OCI-LY1 (cell line): ENCODE data around the gene CBR3.

ENCODE experiments used
- H2AFZ ChIP-seq: fragments of 200-600 bp; sonication (generic), shearing (Covaris generic); 2 replicates; pipeline ENCODE4 v1.6.0; 2014; ENCODE audit warnings: antibody characterized with exemption, mild to moderate bottlenecking, low read length
- H3F3A ChIP-seq: fragments of 200-600 bp; sonication (generic), shearing (Covaris generic); 2 replicates; pipeline ENCODE4 v1.6.0; 2014; ENCODE audit warnings: mild to moderate bottlenecking, antibody characterized with exemption, low read length, moderate library complexity; ENCODE audit not compliant: insufficient read depth
- H3K27ac ChIP-seq: fragments of 200-600 bp; sonication (generic); 2 replicates; pipeline ENCODE4 v1.5.1; 2014; ENCODE audit warnings: low read length, mixed run types, mild to moderate bottlenecking, low read depth; ENCODE audit not compliant: poor library complexity, severe bottlenecking
- H3K27me3 ChIP-seq: fragments of 200-600 bp; sonication (generic); 2 replicates; pipeline ENCODE4 v1.6.0; 2014; ENCODE audit warnings: antibody characterized with exemption, mild to moderate bottlenecking, low read length, moderate library complexity; ENCODE audit not compliant: insufficient read depth
- H3K36me3 ChIP-seq: fragments of 200-600 bp; sonication (generic); 2 replicates; pipeline ENCODE4 v1.6.1; 2014; ENCODE audit warnings: mild to moderate bottlenecking, antibody characterized with exemption, low read length, moderate library complexity, mixed read lengths; ENCODE audit not compliant: insufficient read depth
- H3K4me1 ChIP-seq: fragments of 200-600 bp; sonication (generic); 2 replicates; pipeline ENCODE4 v1.5.1; 2014; ENCODE audit warnings: mild to moderate bottlenecking, low read length, moderate library complexity; ENCODE audit not compliant: insufficient read depth, severe bottlenecking
- H3K4me2 ChIP-seq: fragments of 200-600 bp; sonication (generic), shearing (Covaris generic); 2 replicates; pipeline ENCODE4 v1.6.1; 2014; ENCODE audit warnings: low read length
- H3K4me3 ChIP-seq: fragments of 200-600 bp; sonication (generic); 2 replicates; pipeline ENCODE4 v1.5.1; 2014; ENCODE audit warnings: low read length, low read depth, mild to moderate bottlenecking, mixed read lengths; ENCODE audit not compliant: poor library complexity, severe bottlenecking
- H3K79me2 ChIP-seq: fragments of 200-600 bp; shearing (Covaris generic); 2 replicates; pipeline ENCODE4 v1.6.1; 2016; ENCODE audit warnings: mixed run types, low read length, mixed read lengths; ENCODE audit not compliant: insufficient read depth
- H3K9ac ChIP-seq: fragments of 200-600 bp; sonication (generic), shearing (Covaris generic); 2 replicates; pipeline ENCODE4 v1.6.1; 2014; ENCODE audit warnings: mild to moderate bottlenecking, low read length, mixed read lengths
- H3K9me2 ChIP-seq: fragments of 200-600 bp; sonication (generic), shearing (Covaris generic); 2 replicates; pipeline ENCODE4 v1.6.1; 2014; ENCODE audit warnings: low read depth, mild to moderate bottlenecking, low read length, mixed read lengths
- H3K9me3 ChIP-seq: fragments of 200-600 bp; shearing (Covaris generic); 2 replicates; pipeline ENCODE4 v1.6.1; 2014; ENCODE audit warnings: low read length, mixed read lengths
- H4K20me1 ChIP-seq: fragments of 200-600 bp; sonication (generic), shearing (Covaris generic); 2 replicates; pipeline ENCODE4 v1.6.0; 2016; ENCODE audit warnings: mild to moderate bottlenecking, low read length; ENCODE audit not compliant: insufficient read depth
- CTCF ChIP-seq: fragments of 200-600 bp; sonication (generic), shearing (Covaris generic); IDR thresholded peaks from 2 replicates; pipeline ENCODE4 v1.5.1; 2017; ENCODE audit warnings: mild to moderate bottlenecking, antibody characterized with exemption, low read length, moderate library complexity, mixed read lengths
- EZH2 ChIP-seq: fragments of 200-600 bp; sonication (generic), shearing (Covaris generic); IDR thresholded peaks from 2 replicates; pipeline ENCODE4 v1.8.0; 2017; ENCODE audit warnings: borderline replicate concordance, mixed run types, mild to moderate bottlenecking, antibody characterized with exemption, low read length, moderate library complexity, mixed read lengths

The CBR3 gene

GRCh38 chr21:36105327-36105842 lies 29.5 kb upstream of the CBR3 start:
- Histone ChIP-seq H3K79me2 (no peaks in the 10 kb centered on the region), H3K9me2 (no peaks in the 10 kb centered on the region), H3K4me3 (no peak overlapping the region), H3K9me3 (no peaks in the 10 kb centered on the region), H3K4me1 (no peaks in the 10 kb centered on the region), H3K27me3 (no peaks in the 10 kb centered on the region), H4K20me1 (no peaks in the 10 kb centered on the region), H2AFZ (no peak overlapping the region), H3K4me2 (no peak overlapping the region), H3K27ac (no peak overlapping the region), H3K36me3 (no peaks in the 10 kb centered on the region), H3K9ac (no peak overlapping the region), H3F3A (no peaks in the 10 kb centered on the region)
- TF ChIP-seq EZH2 (no peak), CTCF (no peak)

DNA sequence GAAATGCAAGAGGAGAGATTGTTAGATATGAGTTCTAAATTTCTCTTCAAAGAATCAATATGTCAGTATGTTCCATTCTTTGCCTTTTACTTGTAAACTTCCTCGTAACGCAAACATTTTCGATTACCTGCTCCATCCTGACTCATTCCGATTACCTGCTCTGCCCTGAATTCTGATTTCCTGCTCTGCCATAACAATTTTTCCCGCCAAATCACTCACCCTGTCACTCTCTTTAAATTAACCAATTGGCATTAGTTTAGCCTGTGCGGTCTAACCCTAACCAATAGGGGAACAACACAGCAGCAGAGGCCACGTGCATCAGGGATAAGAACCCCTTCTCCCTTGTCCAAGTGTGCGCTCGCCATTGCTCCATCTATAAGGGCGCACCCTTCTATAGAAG lies 25.0 kb upstream of the CBR3 start:
- H3K9ac ChIP-seq = no peak overlapping the region
- H3K27me3 ChIP-seq = no peaks in the 10 kb centered on the region
- H3K36me3 ChIP-seq = no peaks in the 10 kb centered on the region
- TF ChIP-seq EZH2 (no peak), CTCF (no peak)
- H3F3A ChIP-seq = no peaks in the 10 kb centered on the region
- H3K27ac ChIP-seq = no peak overlapping the region
- H3K9me3 ChIP-seq = no peaks in the 10 kb centered on the region
- no peaks in the 10 kb centered on the region for H3K79me2 ChIP-seq
- H3K9me2 ChIP-seq = no peaks in the 10 kb centered on the region
- H3K4me1 ChIP-seq = peaks cover 26% of the 10 kb centered on the region
- no peak overlapping the region for H2AFZ ChIP-seq
- H4K20me1 ChIP-seq = no peaks in the 10 kb centered on the region
- no peak overlapping the region for H3K4me2 ChIP-seq
- no peak overlapping the region for H3K4me3 ChIP-seq

GRCh38 chr21:36111238-36111637 lies 23.6 kb upstream of the CBR3 start:
- H4K20me1 ChIP-seq = no peaks in the 10 kb centered on the region
- H3K27ac ChIP-seq = no peak overlapping the region
- H3K9ac ChIP-seq = no peak overlapping the region
- H3F3A ChIP-seq = no peaks in the 10 kb centered on the region
- peaks cover 33% of the 10 kb centered on the region for H3K4me1 ChIP-seq
- TF ChIP-seq EZH2 (no peak), CTCF (no peak)
- no peaks in the 10 kb centered on the region for H3K27me3 ChIP-seq
- no peaks in the 10 kb centered on the region for H3K79me2 ChIP-seq
- no peak overlapping the region for H3K4me3 ChIP-seq
- no peaks in the 10 kb centered on the region for H3K9me2 ChIP-seq
- H3K4me2 ChIP-seq = no peak overlapping the region
- H2AFZ ChIP-seq = no peak overlapping the region
- H3K36me3 ChIP-seq = no peaks in the 10 kb centered on the region
- H3K9me3 ChIP-seq = no peaks in the 10 kb centered on the region
